Body of pancreas (tissue), 4 donors: Measurements from ENCODE around the gene SDF2.

ENCODE experiments used
- POLR2A ChIP-seq, 3 donors: fragments of 450-650 bp; IDR thresholded peaks; one replicate each; pipeline ENCODE4 v1.6.1; 2016; ENCODE audit warnings: antibody characterized with exemption in 3 of 3, mild to moderate bottlenecking in 2 of 3
- TF ChIP-seq, protein P1 (sequence below), 7 experiments: fragments of 450-650 bp in 4 of 7; fragments of 200-600 bp in 3 of 7; sonication (generic) in 3 of 7; IDR thresholded peaks; one replicate each; pipeline ENCODE4 v1.5.1; 2016 to 2019; ENCODE audit warnings: antibody characterized with exemption in 7 of 7

DNA sequence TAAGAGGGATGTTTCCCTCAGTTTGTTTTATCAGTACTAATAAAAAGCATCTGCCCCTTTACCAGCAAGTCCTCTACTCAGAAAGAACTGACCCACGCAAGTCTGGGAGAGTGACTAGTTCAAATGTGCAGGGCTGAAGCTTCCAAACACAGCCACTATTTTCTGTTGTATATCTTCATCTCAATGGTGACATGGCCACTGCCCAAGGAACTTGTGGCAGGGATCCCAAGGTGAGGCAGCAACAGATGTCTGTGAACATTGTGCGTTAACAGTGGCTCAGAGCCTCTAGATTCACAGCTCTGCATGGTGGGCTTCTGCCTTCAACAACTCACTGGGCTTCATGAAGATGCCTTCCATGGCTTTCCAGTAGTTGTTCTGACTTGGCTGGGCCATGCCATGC lies 13.0 kb downstream of the SDF2 start:
- TF ChIP-seq, protein P1, sequence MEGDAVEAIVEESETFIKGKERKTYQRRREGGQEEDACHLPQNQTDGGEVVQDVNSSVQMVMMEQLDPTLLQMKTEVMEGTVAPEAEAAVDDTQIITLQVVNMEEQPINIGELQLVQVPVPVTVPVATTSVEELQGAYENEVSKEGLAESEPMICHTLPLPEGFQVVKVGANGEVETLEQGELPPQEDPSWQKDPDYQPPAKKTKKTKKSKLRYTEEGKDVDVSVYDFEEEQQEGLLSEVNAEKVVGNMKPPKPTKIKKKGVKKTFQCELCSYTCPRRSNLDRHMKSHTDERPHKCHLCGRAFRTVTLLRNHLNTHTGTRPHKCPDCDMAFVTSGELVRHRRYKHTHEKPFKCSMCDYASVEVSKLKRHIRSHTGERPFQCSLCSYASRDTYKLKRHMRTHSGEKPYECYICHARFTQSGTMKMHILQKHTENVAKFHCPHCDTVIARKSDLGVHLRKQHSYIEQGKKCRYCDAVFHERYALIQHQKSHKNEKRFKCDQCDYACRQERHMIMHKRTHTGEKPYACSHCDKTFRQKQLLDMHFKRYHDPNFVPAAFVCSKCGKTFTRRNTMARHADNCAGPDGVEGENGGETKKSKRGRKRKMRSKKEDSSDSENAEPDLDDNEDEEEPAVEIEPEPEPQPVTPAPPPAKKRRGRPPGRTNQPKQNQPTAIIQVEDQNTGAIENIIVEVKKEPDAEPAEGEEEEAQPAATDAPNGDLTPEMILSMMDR (IDR thresholded peaks at IDR 0.05) = no peak
- TF ChIP-seq POLR2A (IDR thresholded peaks at IDR 0.05) = no peak
